HG02981 (cell line): ENCODE data around the gene TGFB1.
"Not testable (repeated sequence)": the region's sequence is repeated elsewhere in the genome, so short reads cannot be mapped to it uniquely, and the experiment has no call there.

Experiments used
- ATAC-seq: cut with Tn5 transposase; IDR thresholded peaks from one replicate; pipeline ENCODE4 v1.9.1; 2021; ENCODE audit warnings: mild to moderate bottlenecking, moderate library complexity; ENCODE audit not compliant: unreplicated experiment

TGFB1 gene

DNA sequence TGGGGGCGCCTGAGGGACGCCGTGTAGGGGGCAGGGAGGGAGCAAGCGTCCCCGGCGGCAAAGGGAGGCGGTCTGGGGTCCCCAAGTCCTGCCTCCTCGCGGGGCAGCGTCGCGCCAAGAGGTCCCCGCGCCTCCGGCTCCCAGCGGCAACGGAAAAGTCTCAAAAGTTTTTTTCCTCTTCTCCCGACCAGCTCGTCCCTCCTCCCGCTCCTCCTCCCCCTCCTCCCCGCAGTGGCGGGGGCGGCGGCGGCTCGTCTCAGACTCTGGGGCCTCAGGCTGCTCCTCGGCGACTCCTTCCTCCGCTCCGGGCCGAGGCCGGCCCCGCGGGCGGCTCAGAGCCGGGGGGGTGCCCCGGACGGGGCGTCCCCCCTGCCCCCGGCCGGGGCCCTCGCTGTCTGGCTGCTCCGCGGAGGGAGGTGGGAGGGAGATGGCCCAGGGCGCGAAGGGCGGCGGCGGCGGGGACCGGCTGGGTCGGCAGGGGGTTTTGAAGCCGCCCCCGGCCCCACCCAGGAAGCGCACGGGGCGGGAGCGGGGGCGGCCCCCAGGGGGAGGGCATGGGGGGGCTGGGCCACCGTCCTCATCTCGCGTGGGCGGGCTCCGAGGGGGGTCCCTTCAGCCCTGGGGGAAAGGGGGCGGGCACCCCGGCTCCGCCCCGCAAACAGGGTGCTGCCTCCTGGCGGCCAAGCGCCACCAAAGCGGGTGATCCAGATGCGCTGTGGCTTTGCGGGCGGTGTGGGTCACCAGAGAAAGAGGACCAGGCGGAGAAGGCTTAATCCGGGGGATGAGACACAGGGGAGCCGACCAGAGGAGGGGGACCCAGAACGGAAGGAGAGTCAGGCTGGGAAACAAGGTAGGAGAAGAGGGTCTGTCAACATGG lies at the start of gene TGFB1:
TSS of gene TGFB1 (minus strand) at position 457 of the 877 bp plus-strand sequence. CDS start 878 bp downstream, outside the sequence.
- ATAC-seq, result peak; percentile 40

DNA sequence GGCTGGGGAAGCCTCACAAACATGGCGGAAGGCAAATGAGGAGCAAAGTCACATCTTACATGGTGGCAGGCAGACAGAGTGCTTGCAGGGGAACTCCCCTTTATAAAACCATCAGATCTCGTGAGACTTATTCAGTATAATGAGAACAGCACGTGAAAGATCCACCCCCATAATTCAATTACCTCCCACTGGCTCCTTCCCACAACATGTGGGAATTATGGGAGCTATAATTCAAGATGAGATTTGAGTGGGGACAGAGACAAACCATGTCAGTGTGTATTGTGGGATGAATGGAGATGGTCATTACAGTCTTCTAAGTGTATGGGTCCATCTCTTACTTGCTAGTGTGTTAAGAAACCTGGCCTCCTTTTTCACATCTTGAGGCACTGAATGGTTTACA lies 48.3 kb upstream of the TGFB1 start:
- no peak for ATAC-seq

DNA sequence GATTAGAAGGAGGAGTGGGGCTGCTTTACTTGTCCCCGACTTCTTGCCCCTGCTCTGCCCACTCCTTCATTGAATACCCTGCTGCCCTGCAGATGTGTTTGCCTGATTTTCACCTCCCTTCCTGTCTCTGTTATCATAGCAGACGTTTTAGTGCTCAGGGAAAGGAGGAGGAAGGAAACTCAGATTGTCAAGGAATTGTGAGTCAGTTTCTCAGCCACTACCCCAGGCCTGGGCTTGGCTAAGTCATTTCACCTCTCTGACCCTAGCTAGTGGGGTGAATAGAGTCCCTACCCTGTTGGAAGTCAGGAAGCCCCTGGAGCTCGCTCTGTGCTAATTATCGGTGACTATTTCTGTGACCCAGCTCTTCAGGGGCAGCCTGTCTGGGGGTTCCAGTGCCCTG lies 47.8 kb upstream of the TGFB1 start:
- no peak for ATAC-seq

DNA sequence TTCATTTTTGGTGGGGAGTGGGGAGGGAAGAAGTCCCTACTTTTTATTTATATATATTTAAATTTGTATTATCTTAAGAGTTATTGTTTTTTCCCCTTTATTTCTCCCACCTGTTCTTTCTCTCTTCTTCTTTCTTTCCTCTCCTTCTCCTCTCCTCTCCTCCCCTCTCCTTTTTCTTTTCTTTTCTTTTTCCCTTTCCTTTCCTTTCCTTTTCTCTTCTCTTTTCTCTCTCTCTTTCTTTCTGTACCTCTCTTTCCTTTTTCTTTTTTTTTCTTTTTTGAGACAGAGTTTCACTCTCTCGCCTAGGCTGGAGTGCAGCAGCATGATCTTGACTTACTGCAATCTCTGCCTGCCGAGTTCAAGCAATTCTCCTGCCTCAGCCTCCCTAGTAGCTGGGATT lies 45.8 kb upstream of the TGFB1 start:
- no peak for ATAC-seq

DNA sequence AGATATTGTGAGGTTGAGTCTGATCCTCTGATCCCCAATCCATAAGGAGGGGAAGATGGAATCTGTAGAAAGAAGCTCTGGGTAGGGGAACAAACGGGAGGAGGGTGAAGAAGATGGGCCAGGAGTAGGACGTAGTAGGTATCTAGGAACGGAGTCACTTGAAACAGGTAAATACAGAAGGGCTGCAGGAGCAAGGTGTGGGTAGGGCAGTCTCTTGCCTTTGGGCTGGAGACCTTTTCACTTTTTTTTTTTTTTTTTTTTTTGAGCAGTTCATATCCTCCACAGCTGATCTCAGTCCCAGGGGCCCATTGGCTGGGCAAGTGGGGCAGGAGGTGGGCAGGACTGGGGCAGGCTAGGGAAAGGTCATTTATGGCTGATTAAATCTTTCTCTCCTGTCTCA lies 45.4 kb upstream of the TGFB1 start:
- no peak for ATAC-seq

DNA sequence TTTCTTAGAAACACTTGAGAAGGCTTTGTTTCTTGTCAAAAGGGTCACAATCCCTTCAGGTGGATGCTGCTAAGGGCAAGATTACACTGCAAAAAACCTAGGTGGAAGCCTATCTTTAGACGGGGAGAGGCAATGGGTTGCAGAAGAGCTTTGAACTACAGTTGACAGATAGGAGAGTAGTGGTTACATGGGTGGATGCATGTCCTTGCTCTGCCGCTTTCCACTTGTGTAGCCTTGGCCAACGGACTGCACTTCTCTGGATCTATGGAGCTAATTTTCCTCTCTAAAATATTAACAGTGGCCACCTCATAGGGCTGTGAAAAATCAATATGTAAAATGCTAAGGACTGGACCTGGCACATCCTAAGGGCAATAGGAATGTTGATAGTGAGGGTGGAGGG lies 44.9 kb upstream of the TGFB1 start:
- ATAC-seq, result no peak

DNA sequence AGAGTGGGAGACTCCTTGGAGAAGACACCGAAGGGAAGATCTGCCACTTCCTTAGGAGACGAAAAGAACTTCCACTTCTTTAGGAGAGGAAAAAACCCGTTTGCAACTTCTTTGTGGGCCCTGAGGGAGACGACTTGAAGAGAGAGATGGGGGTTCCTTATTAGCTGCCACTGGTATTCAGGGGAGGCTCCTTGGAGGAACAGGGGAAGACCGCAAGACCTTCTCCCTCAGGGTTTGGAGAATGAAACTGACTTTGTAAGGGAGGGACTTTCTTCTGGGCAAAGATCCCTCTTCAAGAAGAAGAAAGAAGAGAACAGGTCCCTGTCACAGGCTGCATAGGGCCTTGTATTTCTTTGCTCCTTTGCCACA lies 44.3 kb upstream of the TGFB1 start:
- no peak for ATAC-seq

DNA sequence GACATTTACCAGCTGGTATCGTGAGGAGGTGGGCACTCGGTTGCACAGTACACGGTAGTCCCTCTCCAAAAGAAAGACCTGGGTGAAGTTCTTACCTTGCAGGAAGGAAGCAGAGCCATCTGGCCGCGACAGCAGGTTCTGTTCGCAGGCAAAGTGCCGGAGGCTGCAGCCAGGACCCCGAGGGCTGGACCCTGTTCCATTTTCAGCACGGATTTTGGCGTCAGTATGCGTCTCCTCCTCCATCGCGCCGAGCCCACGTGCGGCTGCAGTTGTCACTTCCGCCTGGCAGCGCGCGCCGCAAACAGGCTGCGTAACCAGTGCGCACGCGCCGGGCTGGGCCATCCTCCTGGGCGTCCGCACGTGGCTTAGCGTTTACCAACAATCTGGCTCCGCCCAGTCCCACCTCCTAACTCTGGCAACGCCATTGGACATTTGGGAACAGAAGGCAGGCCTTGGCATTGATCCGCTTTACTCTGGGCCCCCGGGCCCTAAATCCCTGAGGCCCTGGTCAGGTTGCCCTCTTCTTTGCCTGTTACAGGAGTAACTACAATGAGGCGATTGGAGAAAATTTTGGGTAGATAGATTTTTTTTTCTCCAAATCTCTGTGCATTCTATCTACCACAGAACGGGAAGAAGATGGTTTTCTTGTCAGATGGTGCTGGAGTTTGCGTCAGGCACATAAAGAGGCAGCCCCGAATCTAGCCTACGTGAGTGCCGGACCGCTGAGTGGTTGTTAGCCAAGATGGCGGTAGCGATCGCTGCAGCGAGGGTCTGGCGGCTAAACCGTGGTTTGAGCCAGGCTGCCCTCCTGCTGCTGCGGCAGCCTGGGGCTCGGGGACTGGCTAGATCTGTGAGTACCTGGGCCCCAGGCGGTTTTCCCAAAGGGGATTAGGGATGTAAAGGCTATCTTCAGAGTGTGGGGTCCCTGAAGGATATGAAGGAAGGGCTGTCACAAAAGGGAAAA lies 43.6 kb upstream of the TGFB1 start, which contains the start of the genes BCKDHA and EXOSC5:
TSS of gene BCKDHA (plus strand) at position 733 of the 964 bp plus-strand sequence. CDS start at position 743, 10 bp downstream.
TSS of gene EXOSC5 (minus strand) at position 274 of the 964 bp plus-strand sequence. CDS start at position 243, 31 bp downstream.
- peak; percentile 91 for ATAC-seq

DNA sequence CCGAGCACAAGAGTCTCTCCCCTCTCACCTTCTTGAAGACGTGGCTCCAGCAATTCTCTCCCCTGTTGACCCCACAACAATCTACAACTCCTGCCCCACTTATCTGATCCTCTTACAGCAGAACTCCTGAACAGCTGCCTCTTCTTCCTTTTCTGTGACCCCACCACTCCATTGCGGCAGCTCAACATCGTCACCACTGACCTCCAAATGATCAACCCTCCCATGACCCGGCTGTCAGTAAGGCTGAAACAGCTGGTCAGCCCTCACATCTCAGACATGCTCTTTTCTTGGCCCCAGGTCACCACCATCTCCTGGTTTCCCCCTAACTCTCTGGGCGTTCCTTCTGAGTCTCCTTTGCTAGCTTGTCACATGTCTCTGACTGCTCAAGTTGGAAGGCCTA lies 41.6 kb upstream of the TGFB1 start:
- ATAC-seq, result no peak

DNA sequence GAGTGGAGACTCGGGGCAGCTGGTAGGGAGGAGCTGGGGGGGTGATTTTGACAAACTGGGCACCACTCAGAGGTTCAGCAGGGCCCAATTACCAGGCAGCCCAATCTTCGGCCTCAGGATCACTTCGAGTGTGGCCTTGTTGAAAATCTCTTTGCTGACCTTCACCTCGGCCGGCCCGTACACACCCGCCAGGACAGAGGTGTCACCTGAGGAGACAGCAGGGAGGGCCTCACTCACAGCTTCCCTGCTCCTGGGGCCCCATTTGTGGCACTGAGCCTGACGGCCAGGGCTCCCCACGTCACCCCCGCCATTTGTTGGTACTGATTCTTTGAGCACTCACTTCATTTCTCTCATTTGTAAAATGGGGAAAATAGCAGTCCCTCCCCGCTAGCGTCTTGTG lies 39.1 kb upstream of the TGFB1 start:
- ATAC-seq, result no peak

DNA sequence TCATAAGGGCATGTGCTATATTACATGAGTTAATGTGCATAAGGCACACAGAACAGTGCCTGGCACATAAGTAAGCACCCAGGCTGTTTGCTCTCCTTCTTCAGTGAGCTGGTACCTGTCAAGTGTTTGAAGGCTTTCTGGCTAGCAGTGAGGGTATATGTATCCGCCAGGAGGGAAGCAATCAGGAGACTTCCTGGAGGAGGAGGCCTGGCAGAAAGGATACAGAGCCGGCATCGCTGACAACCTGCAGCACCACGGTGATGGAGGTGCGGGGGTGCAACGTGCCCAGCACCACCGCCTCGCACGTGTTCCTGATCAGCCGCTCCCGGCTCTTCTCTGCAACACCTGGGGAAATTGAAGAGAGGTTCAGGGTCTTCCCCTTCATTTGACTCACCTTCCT lies 37.9 kb upstream of the TGFB1 start:
- ATAC-seq, result no peak

DNA sequence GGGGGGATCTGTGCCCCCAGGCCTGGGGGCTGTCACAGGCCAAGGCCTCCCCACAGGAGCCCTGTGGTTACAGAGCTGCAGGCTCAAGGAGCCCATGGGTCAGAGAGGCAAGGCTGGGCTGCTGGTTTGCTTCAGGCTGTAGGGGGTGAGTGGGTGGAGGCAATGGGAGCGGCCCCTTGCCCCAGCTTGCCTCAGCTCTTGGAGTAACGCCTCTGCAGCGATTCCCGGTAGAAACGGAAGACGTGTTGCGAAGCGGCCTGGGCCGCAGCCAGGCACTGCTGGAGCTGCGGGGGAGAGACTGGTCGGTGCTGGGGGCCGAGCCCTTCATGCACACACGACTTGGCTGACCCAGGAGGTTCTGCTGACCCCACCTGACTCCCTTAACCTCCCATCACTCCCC lies 32.7 kb upstream of the TGFB1 start:
- no peak for ATAC-seq

DNA sequence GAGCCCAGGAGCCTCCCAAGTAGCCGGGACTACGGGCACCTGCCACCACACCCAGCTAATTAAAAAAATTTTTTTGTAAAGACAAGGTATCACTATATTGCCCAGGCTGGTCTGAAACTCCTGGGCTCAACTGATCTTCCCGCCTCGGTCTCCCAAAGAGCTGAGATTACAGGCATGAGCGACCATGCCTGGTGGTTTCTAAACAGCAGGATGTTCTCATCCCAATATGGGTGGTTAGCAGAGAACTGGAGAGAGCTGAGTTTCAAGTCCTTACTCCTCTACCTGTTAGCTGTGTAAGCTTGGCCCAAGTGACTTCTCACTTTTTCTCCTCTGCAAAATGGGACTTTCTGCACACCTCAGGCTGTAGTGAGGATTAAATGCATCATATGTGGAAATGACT lies 30.6 kb upstream of the TGFB1 start:
- no peak for ATAC-seq

DNA sequence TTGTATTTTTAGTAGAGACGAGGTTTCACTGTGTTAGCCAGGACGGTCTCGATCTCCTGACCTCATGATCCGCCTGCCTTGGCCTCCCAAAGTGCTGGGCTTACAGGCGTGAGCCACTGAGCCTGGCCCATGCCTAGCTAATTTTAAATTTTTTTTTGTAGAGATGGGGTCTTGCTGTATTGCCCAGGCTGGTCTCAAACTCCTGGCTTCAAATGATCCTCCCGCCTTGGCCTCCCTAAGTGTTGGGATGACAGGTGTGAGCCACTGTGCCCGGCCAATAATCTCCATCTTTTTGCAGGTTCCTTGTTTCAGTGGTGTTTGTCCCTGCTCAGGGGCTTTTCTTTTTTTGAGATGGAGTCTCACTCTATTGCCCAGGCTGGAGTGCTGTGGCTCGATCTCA lies 27.8 kb upstream of the TGFB1 start:
- ATAC-seq, result not testable (repeated sequence)

DNA sequence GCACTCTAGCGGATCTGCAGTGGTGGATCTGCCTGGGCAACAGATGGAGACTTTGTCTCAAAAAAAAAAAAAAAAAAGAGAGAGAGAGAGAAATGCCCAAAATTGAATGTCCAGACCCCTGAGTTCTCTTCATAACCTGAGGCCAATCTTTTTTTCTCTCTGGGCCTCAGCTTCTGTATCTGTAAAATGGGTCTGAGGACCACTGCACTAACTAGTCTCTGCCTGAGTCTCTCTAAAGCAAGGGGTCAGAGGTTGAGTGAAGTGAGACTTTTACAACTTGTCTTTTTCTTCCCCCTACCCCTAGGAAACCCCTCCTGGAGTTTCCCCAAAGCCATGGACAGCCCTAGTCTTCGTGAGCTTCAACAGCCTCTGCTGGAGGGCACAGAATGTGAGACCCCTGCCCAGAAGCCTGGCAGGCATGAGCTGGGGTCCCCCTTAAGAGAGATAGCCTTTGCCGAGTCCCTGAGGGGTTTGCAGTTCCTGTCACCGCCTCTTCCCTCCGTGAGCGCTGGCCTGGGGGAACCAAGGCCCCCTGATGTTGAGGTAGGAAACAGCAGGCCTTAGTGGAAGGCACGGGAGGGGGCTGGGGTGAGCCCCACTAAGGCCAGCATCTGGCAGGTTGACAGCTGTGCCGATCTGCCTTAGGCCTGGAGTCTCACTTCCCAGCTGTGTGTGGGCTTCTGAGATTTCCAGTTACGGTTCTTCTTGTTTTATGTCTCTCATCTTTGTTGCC lies 24.4 kb upstream of the TGFB1 start:
- ATAC-seq, result peak; percentile 76

DNA sequence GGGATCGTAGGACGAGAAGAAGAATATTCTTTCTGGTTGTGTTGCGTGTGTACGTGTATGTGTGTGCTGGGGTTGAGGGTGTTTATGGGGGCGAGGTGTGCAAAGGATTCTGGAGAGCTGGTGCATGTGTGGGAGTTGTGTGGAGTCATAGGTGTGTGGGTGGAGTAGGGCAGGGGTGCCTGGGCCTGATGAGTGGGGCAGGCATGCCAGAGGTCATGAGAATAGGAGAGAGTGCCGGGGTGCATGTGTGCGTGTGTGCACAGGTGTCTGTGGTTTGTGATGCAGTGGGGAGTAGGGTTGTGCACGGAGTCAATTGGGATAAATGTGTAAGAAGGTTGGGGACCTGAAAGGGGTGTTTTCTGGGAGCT lies 23.3 kb upstream of the TGFB1 start:
- no peak for ATAC-seq

DNA sequence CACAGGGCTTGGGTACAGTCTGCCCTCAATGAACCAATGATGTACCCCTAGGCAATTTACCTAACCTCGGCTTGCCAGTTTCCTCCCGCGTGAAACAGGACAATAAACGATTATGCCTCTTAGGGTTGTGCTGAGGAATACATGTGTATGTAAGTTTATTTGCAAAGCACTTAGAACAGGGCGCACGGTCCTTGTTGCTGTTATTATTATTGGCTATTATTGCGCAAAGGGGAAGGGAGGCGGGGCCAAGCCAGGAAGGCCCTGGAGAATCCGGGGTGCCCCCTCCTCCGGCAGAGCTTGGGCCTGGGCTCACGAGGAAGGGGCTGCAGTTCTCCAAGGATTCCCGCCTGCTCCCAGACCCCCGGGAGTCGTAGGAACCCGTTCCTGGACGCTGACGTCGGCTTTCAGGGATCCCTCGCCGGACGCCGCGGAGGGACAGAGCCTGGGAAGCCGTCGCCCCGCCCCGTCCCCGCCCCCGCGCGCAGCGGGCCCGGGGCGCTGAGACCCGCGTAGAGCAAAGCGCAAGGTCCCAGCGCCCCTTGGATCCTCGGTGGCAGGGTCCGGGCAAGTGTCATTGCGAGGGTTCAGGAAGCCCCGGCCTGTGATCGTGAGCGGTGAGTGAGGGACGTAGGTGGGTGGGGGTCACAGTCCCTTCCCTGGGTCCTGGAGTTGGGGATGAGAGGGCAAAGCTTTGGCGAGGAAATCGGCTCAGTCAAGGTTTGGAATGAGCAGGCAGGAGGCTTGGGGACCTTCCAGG lies 22.7 kb upstream of the TGFB1 start, which contains the start of gene TMEM91:
TSS of gene TMEM91 (plus strand) at position 293 of the 757 bp plus-strand sequence. CDS start 1,777 bp downstream, outside the sequence.
- ATAC-seq, result no peak

DNA sequence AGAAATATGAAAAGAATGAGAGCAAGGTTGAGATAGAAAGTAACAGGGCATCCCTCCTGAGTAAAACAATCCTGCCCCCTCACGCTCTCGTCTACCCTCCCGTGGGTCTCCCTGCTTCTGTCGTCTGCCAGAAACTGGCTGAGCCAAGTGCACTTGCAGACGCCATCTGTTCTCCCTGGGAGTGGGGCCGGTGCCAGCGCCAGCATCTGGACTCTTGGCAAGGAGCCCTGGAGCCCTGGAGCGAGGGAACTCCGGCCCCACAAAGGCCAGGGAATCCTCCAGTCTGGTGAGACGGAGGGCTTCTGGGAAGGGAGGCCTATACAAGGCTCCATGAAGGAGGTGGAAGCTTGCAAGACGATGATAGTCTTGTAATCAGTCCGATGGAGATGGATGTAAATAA lies 20.3 kb upstream of the TGFB1 start:
- ATAC-seq, result no peak

DNA sequence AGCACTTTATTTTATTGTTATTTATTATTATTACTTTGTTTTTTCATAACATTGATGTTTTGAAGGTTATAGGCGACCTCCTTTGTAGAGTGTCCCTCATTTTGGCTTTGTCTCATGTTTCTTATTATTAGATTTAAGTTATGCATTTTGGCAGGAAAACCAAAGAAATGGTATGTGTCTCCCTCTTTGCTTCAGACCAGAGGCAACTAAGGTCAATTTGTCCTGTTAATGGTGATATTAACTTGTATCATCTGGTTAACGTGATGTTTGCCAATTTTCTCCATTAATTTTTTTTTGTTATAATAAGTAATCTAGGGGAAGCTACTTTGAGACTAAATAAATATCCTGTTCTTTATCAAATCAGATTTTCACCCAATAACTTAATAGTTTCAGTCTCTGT lies 18.8 kb upstream of the TGFB1 start:
- no peak for ATAC-seq

DNA sequence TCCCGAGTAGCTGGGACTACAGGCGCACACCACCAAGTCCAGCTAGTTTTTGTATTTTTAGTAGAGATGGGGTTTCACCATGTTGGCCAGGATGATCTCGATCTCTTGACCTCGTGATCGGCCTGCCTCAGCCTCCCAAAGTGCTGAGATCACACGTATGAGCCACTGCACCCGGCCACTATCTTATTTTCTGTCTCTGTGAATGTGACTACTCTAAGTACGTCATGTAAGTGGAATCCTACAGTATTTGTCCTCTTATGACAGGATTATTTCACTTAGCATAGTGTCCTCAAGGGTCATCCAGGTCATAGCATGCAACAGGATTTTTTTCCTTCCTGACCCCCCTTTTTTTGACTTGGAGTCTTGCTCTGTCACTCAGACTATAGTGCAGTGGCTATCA lies 17.8 kb upstream of the TGFB1 start:
- no peak for ATAC-seq
